Liver (tissue), 9 donors: Measurements from ENCODE around the gene KNCN. TPM values are rescaled to one million over a fixed set of nuclear protein-coding genes. Genes with fewer than 3 reads are reported as not detected.

Experiments used
- DNase-seq: peaks from one replicate; pipeline ENCODE4 v3.0.0-alpha.2; 2017; ENCODE audit warnings: low spot score
- H3K27ac ChIP-seq, 2 donors: one replicate each; pipeline ENCODE4 v1.7.0; 2013; ENCODE audit warnings: inconsistent platforms in 2 of 2, low read length in 2 of 2, control low read depth in 1 of 2, low read depth in 1 of 2, mild to moderate bottlenecking in 1 of 2
- H3K27me3 ChIP-seq, 4 donors: one replicate each; pipeline versions ENCODE4 v1.6.1 to v1.7.0; 2013; ENCODE audit warnings: low read length in 3 of 4, inconsistent platforms in 1 of 4, mild to moderate bottlenecking in 1 of 4, moderate library complexity in 1 of 4; ENCODE audit not compliant: control insufficient read depth in 4 of 4, insufficient read depth in 4 of 4
- H3K36me3 ChIP-seq, 4 donors: one replicate each; pipeline versions ENCODE4 v1.6.1 to v1.7.0; 2013; ENCODE audit warnings: low read length in 3 of 4, mild to moderate bottlenecking in 3 of 4, low read depth in 1 of 4, moderate library complexity in 1 of 4; ENCODE audit not compliant: control insufficient read depth in 4 of 4, insufficient read depth in 3 of 4
- H3K4me1 ChIP-seq, 4 donors: one replicate each; pipeline versions ENCODE4 v1.6.1 to v1.7.0; 2013; ENCODE audit warnings: low read length in 3 of 4, mild to moderate bottlenecking in 3 of 4, moderate library complexity in 1 of 4; ENCODE audit not compliant: control insufficient read depth in 4 of 4, insufficient read depth in 4 of 4
- H3K4me3 ChIP-seq, 3 donors: one replicate each; pipeline versions ENCODE4 v1.6.1 to v1.7.0; 2013; ENCODE audit warnings: low read length in 3 of 3, control low read depth in 1 of 3, low read depth in 1 of 3, mild to moderate bottlenecking in 1 of 3
- H3K9ac ChIP-seq, 2 donors: one replicate each; pipeline ENCODE4 v1.7.0; 2013; ENCODE audit warnings: low read length in 2 of 2, mild to moderate bottlenecking in 2 of 2, moderate library complexity in 2 of 2, control low read depth in 1 of 2, low read depth in 1 of 2
- H3K9me3 ChIP-seq, 4 donors: one replicate each; pipeline versions ENCODE4 v1.6.1 to v1.7.0; 2013; ENCODE audit warnings: low read length in 3 of 4; ENCODE audit not compliant: control insufficient read depth in 4 of 4
- CTCF ChIP-seq: fragments of 150-350 bp; IDR thresholded peaks from 2 replicates; pipeline ENCODE4 v1.5.1; 2017; ENCODE audit warnings: improper control_type of control experiment, low read depth, low read length; ENCODE audit not compliant: missing input control
- FOXA2 ChIP-seq: IDR thresholded peaks from 2 replicates; pipeline ENCODE4 v1.6.1; 2016; ENCODE audit warnings: antibody characterized with exemption
- JUND ChIP-seq, 2 donors: IDR thresholded peaks; 2 replicates each; pipeline ENCODE4 v1.6.1; 2016; ENCODE audit warnings: antibody characterized with exemption in 2 of 2
- NR2F2 ChIP-seq: IDR thresholded peaks from 2 replicates; pipeline ENCODE4 v1.6.1; 2016; ENCODE audit warnings: antibody characterized with exemption
- RAD21 ChIP-seq, 2 donors: IDR thresholded peaks; 2 replicates each; pipeline ENCODE4 v1.6.1; 2016; ENCODE audit warnings: antibody characterized with exemption in 2 of 2, mild to moderate bottlenecking in 2 of 2
- RXRA ChIP-seq, 2 donors: IDR thresholded peaks; 2 replicates each; pipeline ENCODE4 v1.6.1; 2017 to 2018; ENCODE audit warnings: antibody characterized with exemption in 2 of 2, mild to moderate bottlenecking in 1 of 2
- SP1 ChIP-seq: IDR thresholded peaks from 2 replicates; pipeline ENCODE4 v1.6.1; 2018; ENCODE audit warnings: antibody characterized with exemption, mild to moderate bottlenecking
- TAF1 ChIP-seq: conservative IDR thresholded peaks from 2 replicates; pipeline ENCODE4 v1.6.1; 2016; ENCODE audit warnings: antibody characterized with exemption, mild to moderate bottlenecking
- ZBTB33 ChIP-seq: IDR thresholded peaks from 2 replicates; pipeline ENCODE4 v1.6.1; 2016; ENCODE audit warnings: antibody characterized with exemption
- WGBS: extraction: QIAGEN DNeasy Blood & Tissue Kit; methylation state at CpG from one replicate; pipeline ENCODE4 v1.1.7; 2013; 5-methylcytosine and 5-hydroxymethylcytosine counted together
- polyA plus RNA-seq, 2 donors: library from polyadenylated mRNA; stranded (reverse) in 1 of 2; unstranded in 1 of 2; fragments of 200-250 nt in 1 of 2; fragments of >200 nt in 1 of 2; fragmentation: Nextera tagmentation in 1 of 2; extraction: Ambion mirVana in 1 of 2; gene quantifications; one replicate each; pipeline versions ENCODE4 v1.2.1 to v1.2.3, GENCODE V29; 2013 to 2015
- total RNA-seq, 2 donors: library from RNA; depleted of rRNA; stranded (reverse); fragments of >200 nt; gene quantifications; one replicate each; pipeline ENCODE4 v1.2.3, GENCODE V29; 2014
- donor health status: healthy.
- donor health status: healthy.
- donor health status: healthy.
- donor health status: healthy.
- donor health status: healthy.

KNCN gene
- total and polyA plus RNA-seq, 4 donors = not detected

GRCh38 chr1:46536527-46536926 is 14.9 kb downstream of the KNCN start:
- Histone ChIP-seq H3K9me3 (no peaks in the 10 kb centered on the region), H3K27ac (no peak overlapping the region), H3K9ac (no peak overlapping the region), H3K36me3 (no peaks in the 10 kb centered on the region), H3K4me1 (peaks cover 3 to 8% (median 5%) of the 10 kb centered on the region in 4 donors), H3K4me3 (no peak overlapping the region), H3K27me3 (peaks cover 0 to 8% (median under 1%) of the 10 kb centered on the region in 4 donors)
- no peak for DNase-seq
- no peak for TF ChIP-seq SP1
- TF ChIP-seq NR2F2 = no peak
- no peak for TF ChIP-seq JUND (IDR thresholded peaks at IDR 0.05)
- 97% methylated on average over 1 of the region's 1 CpG for WGBS

- Histone ChIP-seq H3K4me1 (peaks cover 3 to 8% (median 5%) of the 10 kb centered on the region in 4 donors), H3K36me3 (no peaks in the 10 kb centered on the region), H3K27me3 (peaks cover 0 to 8% (median under 1%) of the 10 kb centered on the region in 4 donors), H3K4me3 (no peak overlapping the region), H3K27ac (no peak overlapping the region), H3K9me3 (no peaks in the 10 kb centered on the region), H3K9ac (no peak overlapping the region)
- WGBS = 39% methylated on average over 2 of the region's 2 CpGs
- DNase-seq = no peak
- TF ChIP-seq CTCF = peak; percentile 45
- TF ChIP-seq RXRA (IDR thresholded peaks at IDR 0.05) = peak in 1 of 2 donors; percentile 16
- no peak for TF ChIP-seq JUND (IDR thresholded peaks at IDR 0.05)
- TF ChIP-seq RAD21 (IDR thresholded peaks at IDR 0.05) = peak; percentile 58 to 71
Measured at GRCh38 chr1:46535063-46535462, 16.4 kb downstream of the KNCN start.

GRCh38 chr1:46533179-46533864 is 18.1 kb downstream of the KNCN start:
- H3K9ac ChIP-seq = no peak overlapping the region
- no peaks in the 10 kb centered on the region for H3K36me3 ChIP-seq
- TF ChIP-seq JUND (IDR thresholded peaks at IDR 0.05) = no peak
- TF ChIP-seq ZBTB33 = no peak
- TF ChIP-seq CTCF = no peak
- TF ChIP-seq TAF1 = no peak
- TF ChIP-seq FOXA2 = no peak
- H3K27ac ChIP-seq = no peak overlapping the region
- 5% methylated on average over 71 of the region's 71 CpGs for WGBS
- no peak for DNase-seq
- H3K27me3 ChIP-seq = peaks cover 0 to 8% (median under 1%) of the 10 kb centered on the region in 4 donors
- H3K9me3 ChIP-seq = no peaks in the 10 kb centered on the region
- H3K4me3 ChIP-seq = peak overlapping the region in 1 of 3 donors; percentile 46
- peaks cover 3 to 8% (median 5%) of the 10 kb centered on the region in 4 donors for H3K4me1 ChIP-seq
